Thyroid gland (tissue), 4 donors: ENCODE data around the gene SULT1A1.
"Not testable (repeated sequence)": the region's sequence is repeated elsewhere in the genome, so short reads cannot be mapped to it uniquely, and the experiment has no call there.

Experiments
- CTCF ChIP-seq, 6 experiments: fragments of 200-600 bp in 3 of 6; fragments of 450-650 bp in 3 of 6; sonication (generic) in 3 of 6; IDR thresholded peaks; one replicate each; pipeline ENCODE4 v1.5.1; 2016 to 2019; ENCODE audit warnings: antibody characterized with exemption in 6 of 6, mild to moderate bottlenecking in 2 of 6, inconsistent platforms in 1 of 6, moderate library complexity in 1 of 6
- POLR2A ChIP-seq, 2 donors: fragments of 450-650 bp; IDR thresholded peaks; one replicate each; pipeline ENCODE4 v1.6.1; 2017; ENCODE audit warnings: antibody characterized with exemption in 2 of 2, mild to moderate bottlenecking in 2 of 2, moderate library complexity in 1 of 2

- not testable (repeated sequence) for TF ChIP-seq CTCF, POLR2A (IDR thresholded peaks at IDR 0.05)
These were observed 10.5 kb upstream of the SULT1A1 start for GRCh38 chr16:28620316-28620715.
